Measurements from ENCODE around the gene CAVIN2.

DNA sequence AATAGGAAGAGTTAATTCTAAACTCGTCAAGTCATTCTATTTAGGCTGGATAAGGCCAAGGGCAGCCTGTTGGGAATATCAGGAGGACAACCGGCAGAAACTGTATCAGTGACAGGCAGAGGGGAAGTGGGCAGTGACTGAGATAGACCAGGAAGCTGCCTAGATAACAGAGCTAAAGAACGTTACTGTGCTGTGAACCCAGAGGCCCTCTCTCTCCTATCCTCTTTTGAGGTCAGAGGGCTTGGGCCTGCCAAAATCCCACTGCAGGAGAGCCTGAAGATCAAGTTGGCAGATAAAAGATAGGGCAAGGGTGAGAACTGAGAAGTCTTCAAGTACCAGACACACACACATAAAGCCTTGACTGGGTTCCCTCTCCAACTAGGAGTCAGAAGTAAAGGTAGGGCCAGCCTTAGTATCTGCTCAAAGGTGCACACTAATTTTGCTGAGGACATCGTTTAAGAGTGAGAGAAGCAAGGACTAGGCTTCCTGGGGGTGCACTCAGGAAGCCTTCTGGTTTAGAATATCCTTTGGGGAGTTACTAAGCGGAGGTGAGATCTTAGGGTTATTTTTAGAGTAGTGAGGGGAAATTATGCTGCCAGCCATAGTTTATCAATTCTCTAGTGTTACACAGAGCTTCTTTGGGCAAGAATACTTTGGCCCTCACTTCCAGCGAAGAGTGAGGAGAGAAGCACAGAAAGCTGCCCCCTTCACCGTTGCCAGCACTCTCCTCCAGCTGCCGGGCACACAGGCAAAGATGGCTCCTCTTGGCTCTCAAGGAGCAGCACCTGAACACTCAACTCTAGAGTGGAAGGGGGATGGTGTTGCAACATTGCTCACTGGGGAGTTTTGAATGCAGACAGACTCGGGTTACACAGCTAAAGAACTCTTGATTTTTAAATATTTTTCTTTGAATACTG, 9.8 kb downstream of the CAVIN2 start:
- TF ChIP-seq, protein P1, sequence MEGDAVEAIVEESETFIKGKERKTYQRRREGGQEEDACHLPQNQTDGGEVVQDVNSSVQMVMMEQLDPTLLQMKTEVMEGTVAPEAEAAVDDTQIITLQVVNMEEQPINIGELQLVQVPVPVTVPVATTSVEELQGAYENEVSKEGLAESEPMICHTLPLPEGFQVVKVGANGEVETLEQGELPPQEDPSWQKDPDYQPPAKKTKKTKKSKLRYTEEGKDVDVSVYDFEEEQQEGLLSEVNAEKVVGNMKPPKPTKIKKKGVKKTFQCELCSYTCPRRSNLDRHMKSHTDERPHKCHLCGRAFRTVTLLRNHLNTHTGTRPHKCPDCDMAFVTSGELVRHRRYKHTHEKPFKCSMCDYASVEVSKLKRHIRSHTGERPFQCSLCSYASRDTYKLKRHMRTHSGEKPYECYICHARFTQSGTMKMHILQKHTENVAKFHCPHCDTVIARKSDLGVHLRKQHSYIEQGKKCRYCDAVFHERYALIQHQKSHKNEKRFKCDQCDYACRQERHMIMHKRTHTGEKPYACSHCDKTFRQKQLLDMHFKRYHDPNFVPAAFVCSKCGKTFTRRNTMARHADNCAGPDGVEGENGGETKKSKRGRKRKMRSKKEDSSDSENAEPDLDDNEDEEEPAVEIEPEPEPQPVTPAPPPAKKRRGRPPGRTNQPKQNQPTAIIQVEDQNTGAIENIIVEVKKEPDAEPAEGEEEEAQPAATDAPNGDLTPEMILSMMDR (IDR thresholded peaks at IDR 0.05; ENCODE audit: low read depth, low read length): no peak
- TF ChIP-seq POLR2A (IDR thresholded peaks at IDR 0.05; ENCODE audit: extremely low read depth, insufficient read length) (no peak), MYC (IDR thresholded peaks at IDR 0.05; ENCODE audit: low read depth, low read length) (no peak)
- TF ChIP-seq, protein P2, sequence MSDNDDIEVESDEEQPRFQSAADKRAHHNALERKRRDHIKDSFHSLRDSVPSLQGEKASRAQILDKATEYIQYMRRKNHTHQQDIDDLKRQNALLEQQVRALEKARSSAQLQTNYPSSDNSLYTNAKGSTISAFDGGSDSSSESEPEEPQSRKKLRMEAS (IDR thresholded peaks at IDR 0.05; ENCODE audit: low read depth, low read length): no peak

Measured in NB4 (cell line).